Suppressor macrophage treated with lipopolysaccharide for 1 hour (primary cell): ENCODE measurements around the gene P2RY2.
"Not testable (repeated sequence)": the region's sequence is repeated elsewhere in the genome, so short reads cannot be mapped to it uniquely, and the experiment has no call there.

ENCODE experiments used
- DNase-seq, 3 donors: peaks; one replicate each; pipeline ENCODE4 v3.0.0-alpha.2; 2020 to 2022

The P2RY2 gene

GRCh38 chr11:73268671-73269271 lies 50.7 kb downstream of the P2RY2 start:
- DNase-seq = no peak

GRCh38 chr11:73269459-73270015 lies 51.5 kb downstream of the P2RY2 start:
- no peak for DNase-seq

GRCh38 chr11:73270016-73270854 lies 52.2 kb downstream of the P2RY2 start:
- DNase-seq = peak; percentile 77 to 85 (median 80)

DNA sequence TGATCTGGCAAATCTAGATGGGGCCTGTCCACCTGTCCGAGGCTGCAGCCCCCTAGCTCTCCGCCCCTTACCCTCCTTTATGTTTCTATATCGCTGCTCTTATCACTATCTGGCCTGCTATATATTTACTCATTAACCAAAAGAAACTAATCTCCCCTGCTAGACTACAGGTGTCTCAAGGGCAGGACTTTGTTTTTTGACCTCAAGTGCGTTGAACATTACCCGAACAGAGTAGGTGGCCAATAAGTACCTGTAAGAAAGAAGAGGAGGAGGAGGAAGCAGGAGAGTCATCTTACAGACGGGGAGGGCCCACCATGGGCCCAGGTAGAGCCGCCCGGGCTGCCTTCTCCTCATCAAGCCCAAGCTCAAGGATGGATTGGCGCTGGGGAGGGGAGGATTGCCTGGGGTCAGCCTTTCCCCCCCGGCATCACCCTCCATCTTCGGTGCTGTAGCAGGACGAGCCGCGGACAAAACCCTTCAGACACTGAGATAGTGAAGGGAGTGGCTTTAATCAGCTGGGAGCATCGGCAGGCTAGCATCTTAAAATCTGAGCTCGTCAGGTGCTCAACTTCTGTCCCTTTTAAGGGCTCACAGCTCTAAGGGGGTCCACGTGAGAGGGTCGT lies 52.9 kb downstream of the P2RY2 start:
- DNase-seq = no peak

- not testable (repeated sequence) for DNase-seq
Observed at GRCh38 chr11:73271478-73271865, 53.4 kb downstream of the P2RY2 start.

DNA sequence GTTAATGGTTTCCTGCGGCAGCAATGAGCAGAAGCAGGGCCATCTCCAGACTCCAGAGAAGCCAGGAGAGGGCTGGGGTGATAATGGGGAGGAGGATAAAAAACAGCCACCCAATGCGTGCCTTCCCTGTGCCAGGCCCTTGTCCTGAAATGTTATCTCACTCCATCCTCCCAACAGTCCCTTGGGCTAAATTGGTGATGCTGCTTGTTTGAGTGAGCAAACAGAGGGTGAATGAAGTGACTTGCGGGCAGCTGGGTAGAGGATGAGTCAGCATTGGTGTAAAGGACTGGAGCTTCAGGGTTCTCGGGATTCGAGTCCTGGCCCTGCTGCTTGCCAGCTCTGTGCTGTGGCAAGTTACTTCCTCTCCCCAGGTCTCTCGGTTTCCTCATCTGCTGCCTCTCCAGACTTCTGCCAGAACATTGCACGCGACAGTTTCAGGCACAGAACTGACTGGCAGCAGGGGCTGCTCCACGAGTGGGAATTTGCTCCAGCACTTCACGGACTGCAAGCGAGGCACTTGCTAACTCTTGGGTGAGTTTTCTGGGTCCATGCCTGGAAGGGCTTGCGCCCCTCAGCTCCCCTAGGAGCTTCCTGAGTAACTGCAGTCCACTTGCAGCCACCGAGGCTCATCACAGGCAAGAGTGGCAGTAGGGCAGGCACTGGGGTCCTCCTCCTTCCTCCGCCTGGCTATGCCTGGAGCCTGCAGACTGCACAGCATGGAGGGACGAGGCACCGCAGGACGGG lies 54.0 kb downstream of the P2RY2 start, which contains the start of gene P2RY6:
Gene P2RY6 (plus strand): TSS at position 403 of the 744 bp plus-strand sequence. CDS start 24,181 bp downstream, outside the sequence.
- peak; percentile 83 to 90 (median 89) for DNase-seq

- DNase-seq = no peak
Observed at GRCh38 chr11:73272680-73273038, 54.6 kb downstream of the P2RY2 start.

GRCh38 chr11:73273222-73273895 lies 55.3 kb downstream of the P2RY2 start:
- DNase-seq = no peak

GRCh38 chr11:73274191-73274590 lies 56.1 kb downstream of the P2RY2 start:
- DNase-seq = peak in 2 of 3 donors; percentile 35 to 50

- peak; percentile 50 to 68 (median 67) for DNase-seq
Observed at GRCh38 chr11:73274722-73275380, 56.8 kb downstream of the P2RY2 start.

DNA sequence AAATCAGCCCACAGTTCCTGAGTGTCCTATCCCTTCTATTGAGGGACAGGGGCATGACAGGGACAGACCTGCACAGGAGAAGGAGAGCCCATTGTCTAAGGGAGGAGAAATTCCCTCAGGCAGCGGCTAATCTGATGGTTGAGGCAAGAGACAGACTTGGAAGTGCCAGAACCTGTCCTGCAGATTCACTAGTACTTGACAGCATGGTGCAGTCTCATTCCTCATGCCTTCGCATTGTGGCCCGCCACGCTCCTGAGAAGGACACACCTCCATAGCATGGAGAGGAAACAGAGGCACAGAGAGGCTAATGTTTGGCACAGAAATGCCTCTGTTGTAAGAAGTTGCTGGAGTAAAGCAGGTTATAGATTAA lies 57.3 kb downstream of the P2RY2 start:
- DNase-seq = no peak

DNA sequence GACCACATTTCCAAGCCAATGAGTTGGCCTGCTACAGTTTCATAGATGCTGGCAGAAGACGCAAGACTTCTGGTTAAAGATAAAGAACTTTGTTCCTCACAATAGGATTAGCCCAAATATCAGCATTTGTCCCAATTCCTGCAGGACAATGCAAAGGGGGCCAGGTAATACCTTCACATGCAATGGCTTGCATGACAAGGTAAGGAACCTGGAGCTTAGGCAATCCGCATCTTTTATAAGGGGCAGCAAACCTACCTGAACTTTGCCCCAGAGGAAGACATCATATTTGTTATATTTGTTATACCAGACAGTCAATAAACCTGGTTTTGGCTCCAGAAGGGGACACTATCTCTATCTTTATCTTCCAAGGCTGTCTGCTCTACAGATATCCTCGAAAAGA lies 59.4 kb downstream of the P2RY2 start:
- no peak for DNase-seq

DNA sequence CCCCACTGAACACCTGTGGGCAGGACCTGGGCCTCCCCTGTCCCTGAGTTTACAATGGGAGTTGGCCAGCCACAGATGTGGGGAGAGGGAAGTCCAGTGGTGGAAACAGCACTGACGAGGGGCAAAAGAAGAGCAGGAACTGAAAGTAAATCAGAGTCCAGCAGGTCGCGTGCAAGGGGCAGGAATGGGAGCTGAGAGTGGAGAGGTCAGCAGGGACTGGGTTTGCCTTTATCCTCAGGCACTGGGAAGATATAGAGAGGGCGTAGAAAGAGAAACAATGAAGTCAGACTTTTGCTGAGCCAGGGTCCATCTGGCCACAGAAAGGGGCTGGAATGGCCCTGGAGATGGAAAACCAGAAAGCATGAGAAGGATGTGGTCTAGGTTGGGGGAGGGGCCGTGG lies 62.5 kb downstream of the P2RY2 start:
- peak; percentile 81 to 90 (median 84) for DNase-seq

DNA sequence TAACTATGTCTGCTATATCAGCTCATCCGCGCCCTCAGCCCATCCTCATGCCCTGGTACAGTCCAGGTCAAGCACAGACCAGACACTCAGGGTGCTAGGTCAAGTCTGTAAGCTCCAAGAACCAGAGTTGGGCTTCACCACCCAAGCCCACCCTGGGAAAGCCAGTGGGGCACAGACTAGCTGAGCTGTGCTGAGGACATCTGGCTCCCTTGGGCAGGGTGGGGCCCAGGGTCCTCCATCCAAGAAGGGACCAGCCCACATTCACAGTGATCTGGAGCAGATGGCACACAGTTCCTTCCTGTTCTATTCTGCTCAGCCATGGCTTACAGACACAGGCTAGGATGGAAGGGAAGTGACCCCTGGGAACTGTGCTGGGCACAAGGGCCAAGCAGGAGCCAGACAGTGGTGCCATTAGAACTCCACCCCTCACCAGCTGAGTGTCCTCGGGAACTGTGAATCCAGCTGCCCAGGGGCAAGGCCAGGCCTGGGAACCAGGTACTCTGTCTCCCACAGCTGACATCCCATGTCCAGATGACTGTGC lies 63.2 kb downstream of the P2RY2 start:
- peak; percentile 43 to 53 (median 48) for DNase-seq

GRCh38 chr11:73281796-73282660 lies 63.9 kb downstream of the P2RY2 start:
- DNase-seq = no peak

DNA sequence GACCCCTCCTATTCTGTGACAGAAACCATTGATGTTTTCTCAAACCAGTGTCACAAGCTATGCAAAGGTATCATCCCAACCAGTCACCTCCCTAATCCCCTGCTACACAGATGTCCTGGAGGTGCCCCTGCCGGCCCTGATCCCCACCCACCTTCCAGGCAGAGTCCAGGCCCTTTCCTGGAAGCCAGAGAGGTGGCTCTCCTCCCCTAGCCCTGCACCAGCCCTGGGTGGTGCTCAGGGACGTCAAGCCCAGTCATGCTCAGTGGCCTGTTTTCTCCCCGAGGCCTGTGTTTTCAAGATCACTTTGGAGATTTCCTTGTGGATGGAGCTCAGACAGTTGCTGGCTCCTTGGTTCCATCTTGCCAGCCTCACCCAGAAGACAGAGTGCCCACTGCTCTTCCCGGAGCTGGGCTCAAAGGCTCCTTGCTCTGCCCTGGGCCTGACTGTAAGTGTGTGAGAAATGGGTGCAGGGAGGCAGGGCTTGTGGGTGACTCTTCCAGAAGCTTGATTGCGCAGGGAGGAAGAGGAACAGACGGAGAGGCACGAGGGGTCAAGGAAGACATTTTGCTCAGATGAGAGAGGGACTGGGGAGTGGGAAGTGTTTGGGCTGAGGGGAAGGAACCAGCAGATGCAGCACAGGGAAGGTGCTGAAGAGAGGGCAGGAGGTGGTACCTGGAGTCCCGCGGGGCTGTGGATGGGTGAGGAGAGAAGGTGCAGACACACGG lies 65.4 kb downstream of the P2RY2 start:
- peak; percentile 70 to 75 (median 74) for DNase-seq

GRCh38 chr11:73284106-73284505 lies 66.0 kb downstream of the P2RY2 start:
- DNase-seq = no peak

DNA sequence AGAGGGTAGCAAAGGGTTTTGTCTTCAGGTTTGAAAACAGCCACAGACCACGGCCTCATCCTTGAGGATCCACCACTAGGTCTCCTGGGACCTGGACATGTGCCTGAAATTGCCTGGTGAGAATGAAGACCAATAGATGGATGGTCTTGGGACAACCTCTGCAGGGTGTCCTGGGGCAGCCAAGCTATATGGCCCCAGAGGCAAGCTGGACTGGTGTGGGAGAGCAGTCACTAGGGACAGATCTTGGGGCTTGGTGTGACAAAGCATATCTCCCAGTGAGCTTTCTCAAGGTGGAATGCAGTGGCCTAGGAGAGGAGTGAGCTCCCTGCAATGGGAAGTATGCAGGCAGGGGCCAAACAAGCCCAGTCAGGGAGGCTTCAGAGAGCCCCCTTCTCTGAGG lies 67.6 kb downstream of the P2RY2 start:
- no peak for DNase-seq
